ENCODE data around the gene RBBP8. TPM values are rescaled to one million over a fixed set of nuclear protein-coding genes. Genes with fewer than 3 reads are reported as not detected.

RBBP8 gene
- total and polyA plus RNA-seq, 10 of the 15 experiments (the other 5 are each of a cell fraction or from before 2014, with no cell fraction given): 46.2 to 82.3 (median 68.7) TPM

GRCh38 chr18:22914633-22915032 lies 18.5 kb upstream of the RBBP8 start (continued):
- TF ChIP-seq ZBTB4 (CRISPR knock-in tag; IDR thresholded peaks at IDR 0.05) (no peak), PBX3 (IDR thresholded peaks at IDR 0.05; ENCODE audit: insufficient replicate concordance, low read depth, low read length) (no peak), ASH2L (IDR thresholded peaks at IDR 0.05; ENCODE audit: borderline replicate concordance, low read depth) (no peak), TAF1 (IDR thresholded peaks at IDR 0.05; ENCODE audit: borderline replicate concordance, low read depth, low read length) (no peak), IRF3 (IDR thresholded peaks at IDR 0.05) (no peak), YY1 (IDR thresholded peaks at IDR 0.05; ENCODE audit: low read depth, low read length) (no peak), ZNF592 (IDR thresholded peaks at IDR 0.05) (no peak)
